IPS-15b (cell line): Measurements from ENCODE around the gene RAB36.
A peak's percentile ranks its signal among the peaks of the same experiment; 100 is the strongest.

Experiments
- H3K27me3 ChIP-seq: one replicate; pipeline ENCODE4 v1.6.1; 2013; ENCODE audit warnings: low read length; ENCODE audit not compliant: control insufficient read depth, insufficient read depth
- H3K36me3 ChIP-seq: one replicate; pipeline ENCODE4 v1.6.1; 2013; ENCODE audit warnings: low read length; ENCODE audit not compliant: control insufficient read depth, insufficient read depth
- H3K4me1 ChIP-seq: one replicate; pipeline ENCODE4 v1.6.1; 2013; ENCODE audit warnings: mild to moderate bottlenecking, low read length; ENCODE audit not compliant: control insufficient read depth, insufficient read depth
- H3K4me3 ChIP-seq: one replicate; pipeline ENCODE4 v1.5.1; 2013; ENCODE audit warnings: low read depth, low read length
- H3K9ac ChIP-seq: one replicate; pipeline ENCODE4 v1.6.1; 2013; ENCODE audit warnings: low read depth, mild to moderate bottlenecking, low read length
- H3K9me3 ChIP-seq: one replicate; pipeline ENCODE4 v1.6.1; 2013; ENCODE audit warnings: mild to moderate bottlenecking, low read length; ENCODE audit not compliant: control insufficient read depth, insufficient read depth

The RAB36 gene

DNA sequence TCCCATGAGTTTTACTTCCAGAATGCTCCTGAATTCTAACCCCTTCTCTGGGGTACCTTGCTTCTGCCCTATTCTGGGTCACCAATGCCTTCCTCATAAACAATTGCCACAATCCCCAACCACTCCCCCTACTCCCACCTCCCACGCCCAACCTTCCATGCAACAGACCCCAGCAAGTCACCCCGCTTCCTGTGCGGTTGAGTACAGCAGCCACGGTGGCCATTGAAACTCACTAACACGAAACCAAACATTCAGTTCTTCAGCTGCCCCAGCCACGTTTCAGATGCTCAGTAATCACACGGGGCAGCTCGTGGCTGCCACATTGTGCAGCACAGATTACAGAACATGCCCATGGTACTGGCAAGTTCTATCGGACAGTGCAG lies 31.4 kb downstream of the RAB36 start:
- Histone ChIP-seq H3K9me3 (peaks cover 19% of the 10 kb centered on the region), H3K27me3 (no peaks in the 10 kb centered on the region), H3K4me3 (no peak overlapping the region), H3K9ac (no peak overlapping the region), H3K4me1 (no peaks in the 10 kb centered on the region), H3K36me3 (peaks cover 8% of the 10 kb centered on the region)

DNA sequence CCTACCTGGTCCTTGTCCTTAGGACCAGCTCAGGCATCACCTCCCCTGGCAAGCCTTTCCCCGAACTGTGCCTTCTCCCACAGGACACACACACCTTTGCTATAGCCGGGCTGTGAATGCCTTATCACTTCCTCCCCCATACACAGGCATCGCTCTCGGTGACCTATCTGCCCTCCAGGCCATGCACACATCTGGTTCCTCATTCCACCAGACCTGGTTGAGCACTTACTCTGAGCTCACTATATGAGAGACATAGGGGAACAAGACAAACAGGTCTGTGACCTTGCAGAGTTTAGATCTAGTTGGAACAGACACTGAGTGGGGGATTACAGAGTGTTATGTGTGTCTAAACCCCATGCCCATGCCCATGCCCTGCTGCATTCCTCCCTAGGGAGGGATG lies 31.9 kb downstream of the RAB36 start:
- Histone ChIP-seq H3K9ac (no peak overlapping the region), H3K36me3 (peaks cover 10% of the 10 kb centered on the region), H3K4me1 (peaks cover 3% of the 10 kb centered on the region), H3K4me3 (no peak overlapping the region), H3K27me3 (no peaks in the 10 kb centered on the region), H3K9me3 (peaks cover 19% of the 10 kb centered on the region)

DNA sequence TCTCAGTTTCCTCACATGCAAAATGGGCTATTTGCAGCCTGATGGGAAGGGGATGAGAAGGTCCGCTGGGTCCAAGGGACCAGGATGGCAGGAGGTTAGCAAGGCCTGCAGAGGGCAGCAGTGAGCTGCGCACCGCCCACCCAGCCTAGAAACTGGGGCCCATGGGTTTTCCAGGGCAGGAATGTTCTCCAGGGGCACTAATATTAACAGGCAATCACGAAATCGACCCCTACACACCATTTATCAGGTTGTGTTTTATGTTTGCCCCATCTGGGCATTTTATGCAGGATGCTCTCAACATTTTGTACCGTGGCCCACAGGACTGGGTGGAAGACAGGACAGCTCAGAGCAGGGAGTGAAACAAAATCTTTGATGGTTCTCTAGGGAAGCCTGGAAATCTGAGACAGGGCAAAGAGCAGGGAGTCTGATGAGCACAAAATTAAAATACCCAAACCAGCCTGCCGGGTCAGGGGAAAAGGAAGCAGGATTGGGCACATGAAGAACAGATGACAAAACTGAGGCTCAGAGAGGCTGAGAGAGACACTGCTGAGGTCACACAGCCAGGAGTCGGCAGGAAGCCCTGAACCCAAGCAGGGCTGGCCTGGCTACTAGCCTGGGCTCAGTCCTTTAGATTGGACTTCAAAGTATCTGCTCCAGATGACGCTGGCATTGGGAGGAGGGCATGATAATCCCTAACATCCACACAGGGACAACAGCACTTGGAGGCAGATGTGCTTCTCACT lies 33.4 kb downstream of the RAB36 start:
- no peak overlapping the region for H3K4me3 ChIP-seq
- no peaks in the 10 kb centered on the region for H3K27me3 ChIP-seq
- H3K36me3 ChIP-seq = peaks cover 10% of the 10 kb centered on the region
- no peak overlapping the region for H3K9ac ChIP-seq
- H3K9me3 ChIP-seq = peaks cover 19% of the 10 kb centered on the region
- H3K4me1 ChIP-seq = peaks cover 12% of the 10 kb centered on the region

DNA sequence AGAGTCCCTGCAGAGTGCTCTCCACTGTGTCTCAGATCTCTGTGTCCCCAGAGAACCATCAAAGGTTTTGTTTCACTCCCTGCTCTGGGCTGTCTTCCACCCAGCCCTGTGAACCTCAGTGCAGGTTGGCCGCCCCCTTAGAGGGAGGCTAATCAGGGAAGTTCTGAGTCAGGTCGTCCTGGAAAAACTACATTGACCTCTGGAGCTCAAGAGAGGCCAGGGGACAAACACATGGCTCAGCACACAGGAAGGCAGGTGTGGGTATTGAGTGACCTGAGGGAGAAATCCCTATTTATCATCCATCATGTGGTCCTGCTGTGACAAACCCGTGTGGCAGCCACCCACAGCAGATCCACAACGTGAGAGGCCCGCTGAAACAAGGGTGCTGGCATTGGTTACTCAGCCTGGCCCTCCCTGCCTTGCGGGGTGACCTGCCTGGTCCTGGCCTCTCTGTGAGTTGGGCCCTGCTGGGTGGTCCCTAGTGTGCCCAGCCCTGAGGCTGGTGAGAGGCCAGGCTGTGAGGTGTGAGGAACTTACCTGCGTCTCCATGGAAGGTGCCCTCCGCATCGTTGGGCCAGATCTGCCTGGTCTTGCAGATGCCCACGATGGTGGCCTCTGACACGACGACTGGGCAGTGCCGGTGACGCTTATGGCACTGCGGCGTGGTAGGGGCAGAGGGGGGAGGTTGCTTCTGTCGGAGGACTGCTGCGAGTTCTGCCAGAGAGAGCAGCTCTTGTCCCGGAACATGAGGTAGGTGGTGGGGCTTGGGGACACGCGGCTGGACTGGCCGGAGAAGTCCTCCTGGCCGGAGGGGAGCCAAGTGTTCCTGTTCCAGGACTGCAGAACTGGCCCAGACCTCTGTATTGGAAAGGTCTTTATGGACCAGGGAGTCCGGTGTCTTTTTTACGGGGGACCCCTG lies 34.4 kb downstream of the RAB36 start:
- H3K36me3 ChIP-seq = peaks cover 10% of the 10 kb centered on the region
- peak overlapping the region; percentile 18 for H3K4me3 ChIP-seq
- peaks cover 12% of the 10 kb centered on the region for H3K4me1 ChIP-seq
- peaks cover 19% of the 10 kb centered on the region for H3K9me3 ChIP-seq
- no peak overlapping the region for H3K9ac ChIP-seq
- H3K27me3 ChIP-seq = no peaks in the 10 kb centered on the region

DNA sequence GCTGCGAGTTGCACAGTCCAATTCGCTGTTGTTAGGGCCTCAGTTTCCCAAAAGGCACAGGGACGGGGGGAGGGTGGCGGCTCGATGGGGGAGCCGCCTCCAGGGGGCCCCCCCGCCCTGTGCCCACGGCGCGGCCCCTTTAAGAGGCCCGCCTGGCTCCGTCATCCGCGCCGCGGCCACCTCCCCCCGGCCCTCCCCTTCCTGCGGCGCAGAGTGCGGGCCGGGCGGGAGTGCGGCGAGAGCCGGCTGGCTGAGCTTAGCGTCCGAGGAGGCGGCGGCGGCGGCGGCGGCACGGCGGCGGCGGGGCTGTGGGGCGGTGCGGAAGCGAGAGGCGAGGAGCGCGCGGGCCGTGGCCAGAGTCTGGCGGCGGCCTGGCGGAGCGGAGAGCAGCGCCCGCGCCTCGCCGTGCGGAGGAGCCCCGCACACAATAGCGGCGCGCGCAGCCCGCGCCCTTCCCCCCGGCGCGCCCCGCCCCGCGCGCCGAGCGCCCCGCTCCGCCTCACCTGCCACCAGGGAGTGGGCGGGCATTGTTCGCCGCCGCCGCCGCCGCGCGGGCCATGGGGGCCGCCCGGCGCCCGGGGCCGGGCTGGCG lies 35.1 kb downstream of the RAB36 start, which contains the start of gene BCR:
TSS of gene BCR (plus strand) at position 209 of the 592 bp plus-strand sequence. CDS start 452 bp downstream, outside the sequence.
- Histone ChIP-seq H3K36me3 (peaks cover 10% of the 10 kb centered on the region), H3K9me3 (peaks cover 19% of the 10 kb centered on the region), H3K9ac (peak within 1 kb of the TSS; percentile 76), H3K27me3 (no peaks in the 10 kb centered on the region), H3K4me1 (peaks cover 12% of the 10 kb centered on the region), H3K4me3 (peak within 1 kb of the TSS; percentile 77)

DNA sequence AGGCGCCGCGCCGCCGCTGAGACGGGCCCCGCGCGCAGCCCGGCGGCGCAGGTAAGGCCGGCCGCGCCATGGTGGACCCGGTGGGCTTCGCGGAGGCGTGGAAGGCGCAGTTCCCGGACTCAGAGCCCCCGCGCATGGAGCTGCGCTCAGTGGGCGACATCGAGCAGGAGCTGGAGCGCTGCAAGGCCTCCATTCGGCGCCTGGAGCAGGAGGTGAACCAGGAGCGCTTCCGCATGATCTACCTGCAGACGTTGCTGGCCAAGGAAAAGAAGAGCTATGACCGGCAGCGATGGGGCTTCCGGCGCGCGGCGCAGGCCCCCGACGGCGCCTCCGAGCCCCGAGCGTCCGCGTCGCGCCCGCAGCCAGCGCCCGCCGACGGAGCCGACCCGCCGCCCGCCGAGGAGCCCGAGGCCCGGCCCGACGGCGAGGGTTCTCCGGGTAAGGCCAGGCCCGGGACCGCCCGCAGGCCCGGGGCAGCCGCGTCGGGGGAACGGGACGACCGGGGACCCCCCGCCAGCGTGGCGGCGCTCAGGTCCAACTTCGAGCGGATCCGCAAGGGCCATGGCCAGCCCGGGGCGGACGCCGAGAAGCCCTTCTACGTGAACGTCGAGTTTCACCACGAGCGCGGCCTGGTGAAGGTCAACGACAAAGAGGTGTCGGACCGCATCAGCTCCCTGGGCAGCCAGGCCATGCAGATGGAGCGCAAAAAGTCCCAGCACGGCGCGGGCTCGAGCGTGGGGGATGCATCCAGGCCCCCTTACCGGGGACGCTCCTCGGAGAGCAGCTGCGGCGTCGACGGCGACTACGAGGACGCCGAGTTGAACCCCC lies 35.8 kb downstream of the RAB36 start:
- peaks cover 5% of the 10 kb centered on the region for H3K36me3 ChIP-seq
- H3K4me1 ChIP-seq = peaks cover 12% of the 10 kb centered on the region
- peak overlapping the region; percentile 77 for H3K4me3 ChIP-seq
- H3K27me3 ChIP-seq = no peaks in the 10 kb centered on the region
- H3K9ac ChIP-seq = peak overlapping the region; percentile 76
- H3K9me3 ChIP-seq = peaks cover 12% of the 10 kb centered on the region

DNA sequence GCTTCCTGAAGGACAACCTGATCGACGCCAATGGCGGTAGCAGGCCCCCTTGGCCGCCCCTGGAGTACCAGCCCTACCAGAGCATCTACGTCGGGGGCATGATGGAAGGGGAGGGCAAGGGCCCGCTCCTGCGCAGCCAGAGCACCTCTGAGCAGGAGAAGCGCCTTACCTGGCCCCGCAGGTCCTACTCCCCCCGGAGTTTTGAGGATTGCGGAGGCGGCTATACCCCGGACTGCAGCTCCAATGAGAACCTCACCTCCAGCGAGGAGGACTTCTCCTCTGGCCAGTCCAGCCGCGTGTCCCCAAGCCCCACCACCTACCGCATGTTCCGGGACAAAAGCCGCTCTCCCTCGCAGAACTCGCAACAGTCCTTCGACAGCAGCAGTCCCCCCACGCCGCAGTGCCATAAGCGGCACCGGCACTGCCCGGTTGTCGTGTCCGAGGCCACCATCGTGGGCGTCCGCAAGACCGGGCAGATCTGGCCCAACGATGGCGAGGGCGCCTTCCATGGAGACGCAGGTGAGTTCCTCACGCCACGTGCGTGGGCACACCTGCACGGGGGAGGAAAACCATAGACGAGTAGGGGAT lies 36.5 kb downstream of the RAB36 start:
- Histone ChIP-seq H3K4me1 (peaks cover 12% of the 10 kb centered on the region), H3K27me3 (no peaks in the 10 kb centered on the region), H3K9me3 (peaks cover 6% of the 10 kb centered on the region), H3K4me3 (peak overlapping the region; percentile 77), H3K36me3 (peaks cover 5% of the 10 kb centered on the region), H3K9ac (peak overlapping the region; percentile 54)

DNA sequence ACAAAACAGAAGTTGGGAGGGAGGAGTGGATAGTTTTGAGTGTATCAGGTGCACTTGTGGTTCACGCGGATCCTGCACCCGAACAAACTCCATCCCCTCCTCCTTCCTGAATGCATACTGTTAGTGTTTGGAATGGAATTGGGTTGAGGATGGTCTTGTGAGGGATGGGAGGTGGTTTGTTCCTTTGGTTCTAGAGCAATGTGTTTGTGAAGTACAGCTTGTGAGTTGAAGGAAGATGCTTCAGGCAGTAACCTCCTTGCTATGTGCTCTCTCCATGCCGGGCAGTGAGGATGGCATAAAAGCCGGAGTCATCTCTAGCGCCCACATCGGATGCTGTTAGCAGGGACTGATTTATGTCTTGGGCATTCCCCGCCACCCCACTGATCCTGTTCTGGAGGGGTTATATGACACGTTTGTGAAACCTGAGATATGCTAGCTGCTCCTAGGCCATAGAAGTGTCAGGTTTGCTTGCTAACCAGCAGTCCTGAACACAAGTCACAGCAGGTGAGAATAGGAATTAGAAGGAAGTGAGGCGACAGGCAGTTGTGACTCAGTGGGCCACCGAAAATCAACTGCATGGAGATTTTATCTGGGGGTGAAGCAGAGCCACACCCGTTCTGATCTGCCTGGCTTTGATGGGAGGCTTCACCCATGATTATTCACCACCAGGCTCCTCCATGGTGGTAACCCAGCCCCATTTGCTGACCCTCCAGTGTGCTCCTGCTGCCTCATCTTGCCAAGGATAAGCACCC lies 37.2 kb downstream of the RAB36 start:
- no peaks in the 10 kb centered on the region for H3K27me3 ChIP-seq
- peak overlapping the region; percentile 30 for H3K9ac ChIP-seq
- peaks cover 5% of the 10 kb centered on the region for H3K36me3 ChIP-seq
- H3K4me3 ChIP-seq = peak overlapping the region; percentile 77
- no peaks in the 10 kb centered on the region for H3K9me3 ChIP-seq
- peaks cover 12% of the 10 kb centered on the region for H3K4me1 ChIP-seq

DNA sequence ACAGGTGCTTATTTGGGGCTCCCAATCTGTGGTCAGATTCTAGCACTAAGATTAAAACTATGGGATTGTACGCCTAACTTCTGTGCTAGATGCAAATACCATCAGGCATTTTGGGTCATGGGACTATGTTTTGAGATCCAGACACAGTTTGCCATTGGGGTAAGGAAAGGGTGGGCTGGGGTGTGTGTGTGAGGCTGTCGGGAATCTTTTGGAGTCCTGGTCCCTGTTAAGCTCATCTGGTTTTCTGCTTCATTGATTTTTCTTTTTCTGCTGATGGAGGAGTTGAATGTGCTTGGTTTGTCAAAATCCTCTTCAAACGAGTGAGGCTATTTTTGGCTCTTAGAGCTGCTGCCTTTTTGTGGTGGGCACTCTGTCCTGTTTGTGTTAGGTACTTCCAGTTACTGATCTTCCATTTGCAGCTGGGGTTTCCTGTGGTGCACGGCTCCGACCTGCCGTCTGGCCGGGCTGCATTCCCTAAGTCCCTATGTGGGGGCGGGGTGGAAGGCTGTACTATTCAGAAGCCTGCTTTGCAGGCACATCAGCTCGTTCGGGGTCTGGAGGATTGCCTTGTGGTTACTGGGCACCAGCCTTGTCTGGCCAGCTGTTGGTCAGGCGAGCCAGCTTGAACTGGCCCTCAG lies 37.9 kb downstream of the RAB36 start:
- no peaks in the 10 kb centered on the region for H3K9me3 ChIP-seq
- no peaks in the 10 kb centered on the region for H3K27me3 ChIP-seq
- H3K4me1 ChIP-seq = peaks cover 12% of the 10 kb centered on the region
- H3K36me3 ChIP-seq = peaks cover 7% of the 10 kb centered on the region
- peak overlapping the region; percentile 30 for H3K9ac ChIP-seq
- H3K4me3 ChIP-seq = peak overlapping the region; percentile 77

DNA sequence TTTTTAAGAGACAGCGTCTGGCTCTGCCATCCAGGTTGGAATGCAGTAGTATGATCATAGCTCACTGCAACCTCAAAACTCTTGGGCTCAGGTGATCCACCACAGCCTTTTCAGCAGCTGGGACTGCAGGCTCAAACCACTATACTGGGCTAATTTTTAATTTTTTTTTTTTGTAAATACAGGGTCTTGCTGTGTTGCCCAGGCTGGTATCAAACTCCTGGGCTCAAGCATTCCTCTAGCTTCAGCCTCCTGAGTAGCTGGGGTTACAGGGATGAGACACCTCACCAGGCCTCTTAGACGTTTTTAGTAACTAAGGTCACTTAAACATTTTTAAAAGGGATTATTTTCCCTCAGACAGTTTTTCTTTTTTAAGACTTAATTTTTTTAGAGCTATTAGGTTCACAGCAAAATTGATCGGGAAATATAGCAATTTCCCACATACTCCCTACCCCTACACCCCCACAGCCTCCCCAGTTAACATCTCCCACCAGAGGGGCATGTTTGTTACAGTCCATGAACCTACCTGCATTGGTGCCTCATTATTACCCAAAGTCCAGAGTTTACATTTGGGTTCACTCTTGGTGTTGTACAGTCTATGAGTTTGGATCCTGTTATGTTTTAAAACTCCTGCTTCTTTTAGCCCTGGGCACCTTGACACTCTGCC lies 39.0 kb downstream of the RAB36 start:
- H3K27me3 ChIP-seq = no peaks in the 10 kb centered on the region
- peak overlapping the region; percentile 77 for H3K4me3 ChIP-seq
- no peak overlapping the region for H3K9ac ChIP-seq
- peaks cover 12% of the 10 kb centered on the region for H3K4me1 ChIP-seq
- peaks cover 10% of the 10 kb centered on the region for H3K36me3 ChIP-seq
- no peaks in the 10 kb centered on the region for H3K9me3 ChIP-seq
